ENCODE data around the gene SUFU.

DNA sequence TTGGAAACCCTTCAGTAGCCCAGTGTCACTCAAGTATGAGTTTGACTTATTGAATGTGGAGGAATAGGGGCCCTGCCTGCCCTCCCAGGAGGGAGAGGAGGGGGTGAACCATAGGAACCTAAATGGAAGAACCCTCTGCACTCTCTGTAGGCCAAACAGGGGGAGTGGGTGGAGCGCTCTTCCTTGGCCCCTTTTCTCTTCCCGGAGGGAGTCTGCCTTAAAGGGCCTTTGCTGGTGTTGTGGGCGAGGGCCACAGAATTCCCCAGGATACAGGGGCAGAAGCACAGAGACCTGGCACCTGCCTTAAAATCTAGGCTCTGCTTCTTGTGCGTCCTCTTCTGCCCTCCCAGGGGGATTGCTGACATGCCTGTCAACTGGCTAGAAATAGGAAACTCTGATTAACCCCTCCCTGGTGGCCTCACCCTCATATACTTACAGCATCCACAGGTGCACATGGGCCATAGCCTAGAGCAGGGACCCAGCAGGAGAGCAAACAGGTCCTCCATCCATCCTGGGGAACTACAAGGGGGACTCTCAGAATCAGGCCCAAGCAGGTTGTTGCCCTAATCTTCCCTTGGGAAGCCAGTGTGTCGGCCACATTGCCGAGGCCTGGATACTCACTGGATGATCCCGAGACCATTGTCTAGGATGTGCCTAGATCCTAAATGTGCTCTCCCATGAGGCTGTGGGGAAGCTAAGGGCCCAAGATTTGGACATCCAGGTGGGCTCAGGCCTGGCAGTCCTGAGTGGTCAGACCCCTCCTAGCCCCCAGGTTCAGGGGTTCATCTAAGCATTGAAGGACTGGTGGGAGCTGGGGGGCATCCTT, 143.9 kb downstream of the SUFU start:
- TF ChIP-seq, protein P1, sequence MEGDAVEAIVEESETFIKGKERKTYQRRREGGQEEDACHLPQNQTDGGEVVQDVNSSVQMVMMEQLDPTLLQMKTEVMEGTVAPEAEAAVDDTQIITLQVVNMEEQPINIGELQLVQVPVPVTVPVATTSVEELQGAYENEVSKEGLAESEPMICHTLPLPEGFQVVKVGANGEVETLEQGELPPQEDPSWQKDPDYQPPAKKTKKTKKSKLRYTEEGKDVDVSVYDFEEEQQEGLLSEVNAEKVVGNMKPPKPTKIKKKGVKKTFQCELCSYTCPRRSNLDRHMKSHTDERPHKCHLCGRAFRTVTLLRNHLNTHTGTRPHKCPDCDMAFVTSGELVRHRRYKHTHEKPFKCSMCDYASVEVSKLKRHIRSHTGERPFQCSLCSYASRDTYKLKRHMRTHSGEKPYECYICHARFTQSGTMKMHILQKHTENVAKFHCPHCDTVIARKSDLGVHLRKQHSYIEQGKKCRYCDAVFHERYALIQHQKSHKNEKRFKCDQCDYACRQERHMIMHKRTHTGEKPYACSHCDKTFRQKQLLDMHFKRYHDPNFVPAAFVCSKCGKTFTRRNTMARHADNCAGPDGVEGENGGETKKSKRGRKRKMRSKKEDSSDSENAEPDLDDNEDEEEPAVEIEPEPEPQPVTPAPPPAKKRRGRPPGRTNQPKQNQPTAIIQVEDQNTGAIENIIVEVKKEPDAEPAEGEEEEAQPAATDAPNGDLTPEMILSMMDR (IDR thresholded peaks at IDR 0.05; ENCODE audit: poor library complexity): no peak
- TF ChIP-seq EZH2 (IDR thresholded peaks at IDR 0.05; ENCODE audit: borderline replicate concordance) (no peak), EZH2phosphoT487 (IDR thresholded peaks at IDR 0.05; ENCODE audit: low read depth, severe bottlenecking, unreplicated experiment) (no peak)
